ENCODE measurements around the gene YWHAG. TPM values are rescaled to one million over a fixed set of nuclear protein-coding genes. Genes with fewer than 3 reads are reported as not detected.

Gene YWHAG
- total and polyA plus RNA-seq, 2 of the 13 experiments (the other 11 are each of a cell fraction or from before 2014, with no cell fraction given): 36.9 to 67.5 TPM

- TF ChIP-seq EED (CRISPR knock-in tag; IDR thresholded peaks at IDR 0.05): no peak
- TF ChIP-seq ZNF17 (CRISPR knock-in tag; IDR thresholded peaks at IDR 0.05): no peak
- peak; percentile 72 for TF ChIP-seq ZNF121 (CRISPR knock-in tag; IDR thresholded peaks at IDR 0.05)
- no peak for TF ChIP-seq ZNF207 (IDR thresholded peaks at IDR 0.05; ENCODE audit: borderline replicate concordance)
- no peak for TF ChIP-seq TOE1 (CRISPR knock-in tag; IDR thresholded peaks at IDR 0.05)
- TF ChIP-seq JDP2 (CRISPR knock-in tag; IDR thresholded peaks at IDR 0.05; ENCODE audit: borderline replicate concordance): no peak
- no peak for TF ChIP-seq DNMT1 (CRISPR knock-in tag; IDR thresholded peaks at IDR 0.05)
- TF ChIP-seq NFYC (CRISPR knock-in tag; IDR thresholded peaks at IDR 0.05): peak; percentile 25; the same call in 1 of the 2 replicates
- peak; percentile 65; the same call in 1 of the 2 replicates for TF ChIP-seq ZNF710 (CRISPR knock-in tag; IDR thresholded peaks at IDR 0.05; ENCODE audit: borderline replicate concordance)
- TF ChIP-seq, protein P1, sequence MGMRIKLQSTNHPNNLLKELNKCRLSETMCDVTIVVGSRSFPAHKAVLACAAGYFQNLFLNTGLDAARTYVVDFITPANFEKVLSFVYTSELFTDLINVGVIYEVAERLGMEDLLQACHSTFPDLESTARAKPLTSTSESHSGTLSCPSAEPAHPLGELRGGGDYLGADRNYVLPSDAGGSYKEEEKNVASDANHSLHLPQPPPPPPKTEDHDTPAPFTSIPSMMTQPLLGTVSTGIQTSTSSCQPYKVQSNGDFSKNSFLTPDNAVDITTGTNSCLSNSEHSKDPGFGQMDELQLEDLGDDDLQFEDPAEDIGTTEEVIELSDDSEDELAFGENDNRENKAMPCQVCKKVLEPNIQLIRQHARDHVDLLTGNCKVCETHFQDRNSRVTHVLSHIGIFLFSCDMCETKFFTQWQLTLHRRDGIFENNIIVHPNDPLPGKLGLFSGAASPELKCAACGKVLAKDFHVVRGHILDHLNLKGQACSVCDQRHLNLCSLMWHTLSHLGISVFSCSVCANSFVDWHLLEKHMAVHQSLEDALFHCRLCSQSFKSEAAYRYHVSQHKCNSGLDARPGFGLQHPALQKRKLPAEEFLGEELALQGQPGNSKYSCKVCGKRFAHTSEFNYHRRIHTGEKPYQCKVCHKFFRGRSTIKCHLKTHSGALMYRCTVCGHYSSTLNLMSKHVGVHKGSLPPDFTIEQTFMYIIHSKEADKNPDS (CRISPR knock-in tag; IDR thresholded peaks at IDR 0.05): no peak
- no peak for TF ChIP-seq SATB2 (CRISPR knock-in tag; IDR thresholded peaks at IDR 0.05)
- no peak for TF ChIP-seq HNRNPH1 (optimal IDR thresholded peaks at IDR 0.05; ENCODE audit: low read depth, low read length)
- TF ChIP-seq, protein P2, sequence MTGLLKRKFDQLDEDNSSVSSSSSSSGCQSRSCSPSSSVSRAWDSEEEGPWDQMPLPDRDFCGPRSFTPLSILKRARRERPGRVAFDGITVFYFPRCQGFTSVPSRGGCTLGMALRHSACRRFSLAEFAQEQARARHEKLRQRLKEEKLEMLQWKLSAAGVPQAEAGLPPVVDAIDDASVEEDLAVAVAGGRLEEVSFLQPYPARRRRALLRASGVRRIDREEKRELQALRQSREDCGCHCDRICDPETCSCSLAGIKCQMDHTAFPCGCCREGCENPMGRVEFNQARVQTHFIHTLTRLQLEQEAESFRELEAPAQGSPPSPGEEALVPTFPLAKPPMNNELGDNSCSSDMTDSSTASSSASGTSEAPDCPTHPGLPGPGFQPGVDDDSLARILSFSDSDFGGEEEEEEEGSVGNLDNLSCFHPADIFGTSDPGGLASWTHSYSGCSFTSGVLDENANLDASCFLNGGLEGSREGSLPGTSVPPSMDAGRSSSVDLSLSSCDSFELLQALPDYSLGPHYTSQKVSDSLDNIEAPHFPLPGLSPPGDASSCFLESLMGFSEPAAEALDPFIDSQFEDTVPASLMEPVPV (CRISPR knock-in tag; IDR thresholded peaks at IDR 0.05): peak; percentile 67; the same call in 1 of the 2 replicates
- no peak for TF ChIP-seq TOPORS (CRISPR knock-in tag; IDR thresholded peaks at IDR 0.05)
- peak; percentile 75; the same call in 1 of the 2 replicates for TF ChIP-seq ZFP1 (CRISPR knock-in tag; IDR thresholded peaks at IDR 0.05)
- TF ChIP-seq MTA1 (CRISPR knock-in tag; IDR thresholded peaks at IDR 0.05; ENCODE audit: borderline replicate concordance): no peak
- TF ChIP-seq ATF6 (CRISPR knock-in tag; conservative IDR thresholded peaks at IDR 0.05): no peak
- no peak for TF ChIP-seq ZNF773 (CRISPR knock-in tag; IDR thresholded peaks at IDR 0.05; ENCODE audit: borderline replicate concordance)
- 0 out of 2 replicates have a peak, but pooled peaks have one; percentile 34 for TF ChIP-seq KAT7 (CRISPR knock-in tag; IDR thresholded peaks at IDR 0.05; ENCODE audit: borderline replicate concordance)
- TF ChIP-seq ZFP36L2 (CRISPR knock-in tag; IDR thresholded peaks at IDR 0.05): no peak
- TF ChIP-seq ESRRA (CRISPR knock-in tag; IDR thresholded peaks at IDR 0.05; ENCODE audit: low read depth): peak; percentile 60; the same call in 1 of the 2 replicates
- TF ChIP-seq ARNTL (CRISPR knock-in tag; IDR thresholded peaks at IDR 0.05): no peak
- TF ChIP-seq ZNF891 (CRISPR knock-in tag; IDR thresholded peaks at IDR 0.05): no peak; the same call in 1 of the 2 replicates
Measured at GRCh38 chr7:76291351-76292212, 67.2 kb downstream of the YWHAG start (continued).
